ENCODE results near the gene PROCA1.

DNA sequence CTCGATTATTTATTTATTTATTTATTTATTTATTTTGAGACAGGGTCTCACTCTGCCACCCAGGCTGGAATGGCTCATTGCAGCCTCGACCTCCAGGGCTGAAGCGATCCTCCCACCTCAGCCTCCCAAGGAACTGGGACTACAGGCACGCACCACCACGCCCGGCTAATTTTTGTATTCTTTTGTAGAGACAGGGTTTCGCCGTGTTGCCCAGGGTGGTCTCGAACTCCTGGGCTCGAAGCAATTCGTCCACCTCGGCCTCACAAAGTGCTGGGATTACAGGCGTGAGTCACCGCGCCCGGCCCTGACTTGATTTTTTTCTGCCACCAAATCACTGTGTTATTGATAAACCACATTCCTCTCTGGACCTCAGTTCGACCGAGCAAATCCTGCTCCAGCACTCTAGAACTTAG, 7.3 kb upstream of the PROCA1 start:
- TF ChIP-seq, protein P1, sequence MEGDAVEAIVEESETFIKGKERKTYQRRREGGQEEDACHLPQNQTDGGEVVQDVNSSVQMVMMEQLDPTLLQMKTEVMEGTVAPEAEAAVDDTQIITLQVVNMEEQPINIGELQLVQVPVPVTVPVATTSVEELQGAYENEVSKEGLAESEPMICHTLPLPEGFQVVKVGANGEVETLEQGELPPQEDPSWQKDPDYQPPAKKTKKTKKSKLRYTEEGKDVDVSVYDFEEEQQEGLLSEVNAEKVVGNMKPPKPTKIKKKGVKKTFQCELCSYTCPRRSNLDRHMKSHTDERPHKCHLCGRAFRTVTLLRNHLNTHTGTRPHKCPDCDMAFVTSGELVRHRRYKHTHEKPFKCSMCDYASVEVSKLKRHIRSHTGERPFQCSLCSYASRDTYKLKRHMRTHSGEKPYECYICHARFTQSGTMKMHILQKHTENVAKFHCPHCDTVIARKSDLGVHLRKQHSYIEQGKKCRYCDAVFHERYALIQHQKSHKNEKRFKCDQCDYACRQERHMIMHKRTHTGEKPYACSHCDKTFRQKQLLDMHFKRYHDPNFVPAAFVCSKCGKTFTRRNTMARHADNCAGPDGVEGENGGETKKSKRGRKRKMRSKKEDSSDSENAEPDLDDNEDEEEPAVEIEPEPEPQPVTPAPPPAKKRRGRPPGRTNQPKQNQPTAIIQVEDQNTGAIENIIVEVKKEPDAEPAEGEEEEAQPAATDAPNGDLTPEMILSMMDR (IDR thresholded peaks at IDR 0.05): no peak
- no peak for TF ChIP-seq POLR2A (IDR thresholded peaks at IDR 0.05)
- no peak for TF ChIP-seq EP300 (IDR thresholded peaks at IDR 0.05)

All from ovary (tissue), 3 donors.